IMR-90 (cell line): ENCODE data around the gene ZNF692. TPM values are rescaled to one million over a fixed set of nuclear protein-coding genes. Genes with fewer than 3 reads are reported as not detected.

Experiments
- ATAC-seq: fragments of 200-7000 bp; cut with Tn5 transposase; 2 replicates; pipeline ENCODE4 v1.9.1; 2020; ENCODE audit warnings: low read depth, mild to moderate bottlenecking, moderate library complexity
- BruUV-seq: library from RNA; stranded (reverse); fragments of 400-500 nt; replicated peaks from 2 replicates; lab custom pipeline; 2021; lab: Mats Ljungman, UMichigan
- CTCF ChIA-PET: fragments of 300-600 bp; formaldehyde crosslinking; extraction: SDS; loops from one replicate; lab custom pipeline; 2021; ENCODE audit warnings: antibody characterized with exemption; lab: Yijun Ruan, JAX
- POLR2A ChIA-PET: fragments of 300-600 bp; sonication (Branson Sonifier 250); formaldehyde crosslinking; loops from one replicate; lab custom pipeline; 2022; ENCODE audit warnings: antibody characterized with exemption; ENCODE audit not compliant: unreplicated experiment; lab: Charles Lee
- DNase-seq: peaks from one replicate; pipeline ENCODE4 v3.0.0; 2013
- H2AFZ ChIP-seq: replicated peaks from 2 replicates; pipeline ENCODE3; 2013; ENCODE audit warnings: low read length, mild to moderate bottlenecking; ENCODE audit not compliant: poor library complexity
- H2AK5ac ChIP-seq: 2 replicates; pipeline ENCODE4 v1.6.1; 2013; ENCODE audit warnings: low read depth, low read length, inconsistent platforms
- H2AK9ac ChIP-seq: replicated peaks from 2 replicates; pipeline ENCODE3; 2013; ENCODE audit warnings: mild to moderate bottlenecking, low read depth, low read length, moderate library complexity; ENCODE audit not compliant: poor library complexity
- H2BK120ac ChIP-seq: 2 replicates; pipeline ENCODE4 v1.6.1; 2013; ENCODE audit warnings: low read depth, low read length, inconsistent platforms
- H2BK15ac ChIP-seq: 3 replicates; pipeline ENCODE4 v1.6.1; 2013; ENCODE audit warnings: low read depth, low read length, inconsistent platforms
- H2BK20ac ChIP-seq: 2 replicates; pipeline ENCODE4 v1.6.1; 2013; ENCODE audit warnings: low read depth, mild to moderate bottlenecking, inconsistent platforms, low read length, moderate library complexity
- H2BK5ac ChIP-seq: 2 replicates; pipeline ENCODE4 v1.6.1; 2013; ENCODE audit warnings: mild to moderate bottlenecking, low read depth, low read length, inconsistent platforms; ENCODE audit not compliant: poor library complexity, severe bottlenecking
- H3K14ac ChIP-seq: replicated peaks from 2 replicates; pipeline ENCODE4 v1.6.1; 2013; ENCODE audit warnings: low read depth, low read length, inconsistent platforms
- H3K18ac ChIP-seq: 2 replicates; pipeline ENCODE4 v1.6.1; 2013; ENCODE audit warnings: low read depth, low read length, control low read depth
- H3K23ac ChIP-seq: 2 replicates; pipeline ENCODE4 v1.6.1; 2013; ENCODE audit warnings: low read depth, low read length, inconsistent platforms
- H3K27ac ChIP-seq: 2 replicates; pipeline ENCODE4 v1.5.1; 2013; ENCODE audit warnings: mild to moderate bottlenecking, control low read depth, low read length; ENCODE audit not compliant: insufficient read depth
- H3K27me3 ChIP-seq: 2 replicates; pipeline ENCODE4 v1.6.1; 2013; ENCODE audit warnings: low read length; ENCODE audit not compliant: control insufficient read depth, insufficient read depth
- H3K36me3 ChIP-seq: 2 replicates; pipeline ENCODE4 v1.6.1; 2013; ENCODE audit warnings: low read length, mixed read lengths; ENCODE audit not compliant: control insufficient read depth, insufficient read depth
- H3K4ac ChIP-seq: 2 replicates; pipeline ENCODE4 v1.6.1; 2013; ENCODE audit warnings: low read depth, low read length, inconsistent platforms
- H3K4me1 ChIP-seq: 2 replicates; pipeline ENCODE4 v1.6.1; 2013; ENCODE audit warnings: low read length, mixed read lengths; ENCODE audit not compliant: control insufficient read depth, insufficient read depth
- H3K4me2 ChIP-seq: 2 replicates; pipeline ENCODE4 v1.6.1; 2013; ENCODE audit warnings: low read depth, mild to moderate bottlenecking, control low read depth, low read length, moderate library complexity
- H3K4me3 ChIP-seq: 2 replicates; pipeline ENCODE4 v1.5.1; 2013; ENCODE audit warnings: low read depth, mild to moderate bottlenecking, control low read depth, low read length, moderate library complexity; ENCODE audit not compliant: insufficient read depth
- H3K56ac ChIP-seq: 2 replicates; pipeline ENCODE4 v1.6.1; 2013; ENCODE audit warnings: low read length, inconsistent platforms; ENCODE audit not compliant: insufficient read depth; ENCODE audit errors: extremely low read depth
- H3K79me1 ChIP-seq, 2 experiments: 2 replicates each; pipeline ENCODE4 v1.6.1; 2013; ENCODE audit warnings: low read length in 2 of 2, inconsistent platforms in 1 of 2, low read depth in 1 of 2
- H3K9ac ChIP-seq: 2 replicates; pipeline ENCODE4 v1.6.1; 2013; ENCODE audit warnings: low read depth, low read length, control low read depth
- H3K9me1 ChIP-seq: 2 replicates; pipeline ENCODE4 v1.6.1; 2013; ENCODE audit warnings: low read length, inconsistent platforms; ENCODE audit not compliant: insufficient read depth
- H3K9me3 ChIP-seq: 2 replicates; pipeline ENCODE4 v1.6.1; 2013; ENCODE audit warnings: low read length; ENCODE audit not compliant: control insufficient read depth, insufficient read depth
- H4K20me1 ChIP-seq: 2 replicates; pipeline ENCODE4 v1.6.1; 2013; ENCODE audit warnings: low read length, inconsistent platforms; ENCODE audit not compliant: insufficient read depth
- H4K5ac ChIP-seq: 2 replicates; pipeline ENCODE4 v1.6.1; 2013; ENCODE audit warnings: mild to moderate bottlenecking, low read depth, low read length, control low read depth
- H4K8ac ChIP-seq, 2 experiments: 2 replicates each; pipeline ENCODE4 v1.6.1; 2013; ENCODE audit warnings: low read depth in 2 of 2, low read length in 2 of 2, control low read depth in 1 of 2, inconsistent platforms in 1 of 2
- H4K91ac ChIP-seq: 2 replicates; pipeline ENCODE4 v1.6.1; 2013; ENCODE audit warnings: low read depth, low read length, inconsistent platforms; ENCODE audit not compliant: insufficient read depth
- BHLHE40 ChIP-seq: fragments of 150-350 bp; IDR thresholded peaks from 2 replicates; pipeline ENCODE4 v1.6.1; 2016; ENCODE audit warnings: mild to moderate bottlenecking, low read depth, low read length
- MAZ ChIP-seq: IDR thresholded peaks from 2 replicates; pipeline ENCODE4 v1.6.1; 2012; ENCODE audit warnings: low read depth, mild to moderate bottlenecking, low read length, improper control_type of control experiment, moderate library complexity, borderline replicate concordance
- MXI1 ChIP-seq: IDR thresholded peaks from 2 replicates; pipeline ENCODE4 v1.6.1; 2012; ENCODE audit warnings: low read depth, mild to moderate bottlenecking, low read length, moderate library complexity, borderline replicate concordance
- SMC3 ChIP-seq: fragments of 150-350 bp; IDR thresholded peaks from 2 replicates; pipeline ENCODE4 v1.6.1; 2016; ENCODE audit warnings: low read depth, mild to moderate bottlenecking, antibody characterized with exemption, low read length, moderate library complexity
- WGBS, 2 experiments: methylation state at CpG; one replicate each; pipeline versions ENCODE4 v1.1.5 to v1.1.7; 2013; ENCODE audit warnings: missing lambda C conversion rate in 2 of 2; ENCODE audit not compliant: insufficient read length in 1 of 2; ENCODE audit errors: extremely low coverage in 2 of 2; 5-methylcytosine and 5-hydroxymethylcytosine counted together
- dilution Hi-C: fragments of 300-500 bp; cut with HindIII; formaldehyde crosslinking; loops from one replicate; pipeline ENCODE4 v1.14.3; 2018; ENCODE audit warnings: low sequenced_read_pairs; ENCODE audit not compliant: unreplicated experiment
- in situ Hi-C: fragments of 300-500 bp; cut with MboI; formaldehyde crosslinking; loops from 3 replicates; pipeline ENCODE4 v1.14.3; 2019; ENCODE audit warnings: low sequenced_read_pairs, inconsistent platforms, mixed read lengths
- intact Hi-C: fragments of 100-400 bp; cut with micrococcal nuclease; formaldehyde crosslinking; loops from 2 replicates; pipeline ENCODE4 v1.10.0; 2022
- polyA plus RNA-seq, 3 experiments: library from polyadenylated mRNA; depleted of rRNA; stranded (reverse); fragments of >200 nt; gene quantifications; 2 replicates each; pipeline ENCODE4 v1.2.3, GENCODE V29; 2012; ENCODE audit warnings: low replicate concordance in 1 of 3
- total RNA-seq: library from RNA; depleted of rRNA; stranded (reverse); fragments of >200 nt; gene quantifications from 2 replicates; pipeline ENCODE4 v1.2.3, GENCODE V29; 2012
- TF ChIP-seq, protein P1 (sequence below): fragments of 150-350 bp; IDR thresholded peaks from 2 replicates; pipeline ENCODE4 v1.6.1; 2017; ENCODE audit warnings: mild to moderate bottlenecking, antibody characterized with exemption, low read length, low read depth

The ZNF692 gene
- total and polyA plus RNA-seq, 2 of the 4 experiments (the other 2 are of a cell fraction), result 7.3 to 50.4 TPM

GRCh38 chr1:248848602-248849001 is 10.3 kb downstream of the ZNF692 start:
- Histone ChIP-seq H3K18ac (no peak overlapping the region), H3K23ac (no peak overlapping the region), H3K79me1 (peaks cover 19% of the 10 kb centered on the region in 2 experiments), H3K36me3 (peaks cover 58% of the 10 kb centered on the region), H3K56ac (no peak overlapping the region), H2BK15ac (no peak overlapping the region), H2BK5ac (no peak overlapping the region), H3K9me3 (no peaks in the 10 kb centered on the region), H2AFZ (no peak overlapping the region), H2AK9ac (no peak overlapping the region), H2BK120ac (no peak overlapping the region), H4K5ac (no peak overlapping the region), H3K9ac (no peak overlapping the region), H3K4me2 (no peak overlapping the region), H3K14ac (no peak overlapping the region), H3K4me3 (no peak overlapping the region), H2AK5ac (no peak overlapping the region), H2BK20ac (no peak overlapping the region), H4K91ac (no peak overlapping the region), H4K8ac (no peak overlapping the region), H3K27me3 (no peaks in the 10 kb centered on the region), H3K27ac (no peak overlapping the region), H3K4me1 (no peaks in the 10 kb centered on the region), H3K4ac (no peak overlapping the region), H4K20me1 (no peaks in the 10 kb centered on the region; the same call in 1 of the 2 replicates), H3K9me1 (peaks cover 10% of the 10 kb centered on the region; the same call in 1 of the 2 replicates)
- ChIA-PET CTCF (no interaction called here), POLR2A (no interaction called here)
- TF ChIP-seq, protein P1, sequence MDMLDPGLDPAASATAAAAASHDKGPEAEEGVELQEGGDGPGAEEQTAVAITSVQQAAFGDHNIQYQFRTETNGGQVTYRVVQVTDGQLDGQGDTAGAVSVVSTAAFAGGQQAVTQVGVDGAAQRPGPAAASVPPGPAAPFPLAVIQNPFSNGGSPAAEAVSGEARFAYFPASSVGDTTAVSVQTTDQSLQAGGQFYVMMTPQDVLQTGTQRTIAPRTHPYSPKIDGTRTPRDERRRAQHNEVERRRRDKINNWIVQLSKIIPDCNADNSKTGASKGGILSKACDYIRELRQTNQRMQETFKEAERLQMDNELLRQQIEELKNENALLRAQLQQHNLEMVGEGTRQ, result no peak
- no peak for TF ChIP-seq BHLHE40
- no peak for TF ChIP-seq SMC3
- TF ChIP-seq MAZ, result no peak
- no peak for TF ChIP-seq MXI1
- in situ Hi-C loops, result no loop called here
- WGBS, 2 experiments, result 100% methylated on average over 1 of the region's 8 CpGs; no CpG with 5 or more reads in 1 of the 2 experiments
- dilution Hi-C loops, result no loop called here
- intact Hi-C loops, result no loop called here
- no TSS peak for BruUV-seq
- no peak for DNase-seq
- no peak for ATAC-seq
